PC-9 (cell line): Measurements from ENCODE around the gene SULT2A1. TPM values are rescaled to one million over a fixed set of nuclear protein-coding genes. Genes with fewer than 3 reads are reported as not detected.
"Not testable (repeated sequence)": the region's sequence is repeated elsewhere in the genome, so short reads cannot be mapped to it uniquely, and the experiment has no call there.

Source experiments
- BruUV-seq: library from RNA; stranded (reverse); fragments of 400-500 nt; replicated peaks from 2 replicates; lab custom pipeline; 2021; lab: Mats Ljungman, UMichigan
- CTCF ChIA-PET: fragments of 300-600 bp; sonication (Branson Sonifier 250); formaldehyde crosslinking; loops from one replicate; lab custom pipeline; 2022; ENCODE audit warnings: antibody characterized with exemption; lab: Charles Lee
- POLR2A ChIA-PET: fragments of 300-600 bp; sonication (Branson Sonifier 250); formaldehyde crosslinking; loops from one replicate; lab custom pipeline; 2022; ENCODE audit warnings: antibody characterized with exemption; ENCODE audit not compliant: unreplicated experiment; lab: Charles Lee
- DNase-seq, 2 experiments: peaks; one replicate each; pipeline versions ENCODE4 v3.0.0 to v3.0.0-alpha.2; 2015 to 2022; ENCODE audit warnings: mixed read lengths in 1 of 2
- H2AFZ ChIP-seq: fragments of 200-600 bp; sonication (generic); 2 replicates; pipeline ENCODE4 v1.8.1; 2017; ENCODE audit warnings: antibody characterized with exemption
- H3F3A ChIP-seq: fragments of 200-600 bp; sonication (generic); 2 replicates; pipeline ENCODE4 v1.8.1; 2017; ENCODE audit warnings: antibody characterized with exemption, mild to moderate bottlenecking, low read depth; ENCODE audit not compliant: insufficient read depth
- H3K27ac ChIP-seq: fragments of 200-600 bp; sonication (generic); 2 replicates; pipeline ENCODE4 v1.6.1; 2016; ENCODE audit warnings: mixed run types
- H3K27me3 ChIP-seq: fragments of 200-600 bp; sonication (generic); 2 replicates; pipeline ENCODE4 v1.6.1; 2016; ENCODE audit warnings: low read depth, mixed run types; ENCODE audit not compliant: insufficient read depth
- H3K36me3 ChIP-seq: fragments of 200-600 bp; sonication (generic); 2 replicates; pipeline ENCODE4 v1.6.1; 2016; ENCODE audit warnings: low read depth, mixed run types
- H3K4me1 ChIP-seq: fragments of 200-600 bp; sonication (generic); replicated peaks from 2 replicates; pipeline ENCODE4 v1.6.1; 2016; ENCODE audit warnings: mixed run types; ENCODE audit not compliant: insufficient read depth
- H3K4me2 ChIP-seq: fragments of 200-600 bp; sonication (generic); 2 replicates; pipeline ENCODE4 v1.6.1; 2017; ENCODE audit warnings: mixed run types
- H3K4me3 ChIP-seq: fragments of 200-600 bp; sonication (generic); 2 replicates; pipeline ENCODE4 v1.6.1; 2016; ENCODE audit warnings: mixed run types
- H3K79me2 ChIP-seq: fragments of 200-600 bp; sonication (generic); 2 replicates; pipeline ENCODE4 v1.6.1; 2017; ENCODE audit warnings: low read depth, mixed run types
- H3K9me2 ChIP-seq: fragments of 200-600 bp; sonication (generic); 2 replicates; pipeline ENCODE4 v1.8.1; 2017; ENCODE audit warnings: mild to moderate bottlenecking; ENCODE audit not compliant: insufficient read depth
- H3K9me3 ChIP-seq: fragments of 200-600 bp; sonication (generic); 2 replicates; pipeline ENCODE4 v1.8.1; 2016; ENCODE audit warnings: low read depth; ENCODE audit not compliant: insufficient read depth
- H4K20me1 ChIP-seq: fragments of 200-600 bp; sonication (generic); 2 replicates; pipeline ENCODE4 v1.8.1; 2017; ENCODE audit not compliant: insufficient read depth
- EZH2 ChIP-seq: fragments of 200-600 bp; sonication (generic); IDR thresholded peaks from 2 replicates; pipeline ENCODE4 v1.8.0; 2017; ENCODE audit warnings: antibody characterized with exemption, low read depth
- intact Hi-C: fragments of 100-400 bp; cut with micrococcal nuclease; formaldehyde crosslinking; loops from one replicate; pipeline ENCODE4 v1.10.0; 2022; ENCODE audit not compliant: unreplicated experiment
- total RNA-seq: library from RNA; stranded (reverse); gene quantifications from 2 replicates; pipeline ENCODE4 v1.2.3, GENCODE V29; 2021
- TF ChIP-seq, protein P1 (sequence below): fragments of 200-600 bp; sonication (generic); conservative IDR thresholded peaks from 2 replicates; pipeline ENCODE4 v1.6.1; 2017; ENCODE audit warnings: mixed run types, antibody characterized with exemption, mild to moderate bottlenecking, moderate library complexity

SULT2A1 gene
- total RNA-seq, 1 experiment from 2014 or later: not detected

DNA sequence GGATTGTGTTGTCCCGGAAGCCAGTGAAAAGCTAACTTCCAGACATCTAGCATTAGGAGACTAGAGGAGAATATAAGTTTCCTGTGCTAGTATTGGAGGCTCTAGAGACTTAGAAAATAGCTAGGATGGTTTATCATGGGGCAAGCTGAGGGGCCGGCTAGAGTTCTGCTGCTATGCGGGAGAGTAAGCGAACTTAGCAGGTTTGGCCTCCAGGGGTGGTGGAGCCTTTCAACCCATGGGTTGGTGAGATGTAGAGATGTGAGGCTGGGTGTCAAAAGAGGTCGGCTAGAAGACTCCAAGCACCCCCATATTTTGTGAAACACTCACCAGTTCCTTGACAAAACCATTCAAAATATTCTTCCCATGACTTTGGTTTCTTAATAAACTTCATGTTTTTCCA lies 4.4 kb downstream of the SULT2A1 start:
- H3K79me2 ChIP-seq: no peaks in the 10 kb centered on the region
- H3K4me2 ChIP-seq: no peak overlapping the region
- H3K4me3 ChIP-seq: no peak overlapping the region
- H3K4me1 ChIP-seq: no peaks in the 10 kb centered on the region
- POLR2A ChIA-PET: no interaction called here
- H2AFZ ChIP-seq: no peak overlapping the region
- 0 out of 2 replicates have a peak, but pooled peaks cover 6% of the 10 kb centered on the region for H3F3A ChIP-seq
- TF ChIP-seq, protein P1, sequence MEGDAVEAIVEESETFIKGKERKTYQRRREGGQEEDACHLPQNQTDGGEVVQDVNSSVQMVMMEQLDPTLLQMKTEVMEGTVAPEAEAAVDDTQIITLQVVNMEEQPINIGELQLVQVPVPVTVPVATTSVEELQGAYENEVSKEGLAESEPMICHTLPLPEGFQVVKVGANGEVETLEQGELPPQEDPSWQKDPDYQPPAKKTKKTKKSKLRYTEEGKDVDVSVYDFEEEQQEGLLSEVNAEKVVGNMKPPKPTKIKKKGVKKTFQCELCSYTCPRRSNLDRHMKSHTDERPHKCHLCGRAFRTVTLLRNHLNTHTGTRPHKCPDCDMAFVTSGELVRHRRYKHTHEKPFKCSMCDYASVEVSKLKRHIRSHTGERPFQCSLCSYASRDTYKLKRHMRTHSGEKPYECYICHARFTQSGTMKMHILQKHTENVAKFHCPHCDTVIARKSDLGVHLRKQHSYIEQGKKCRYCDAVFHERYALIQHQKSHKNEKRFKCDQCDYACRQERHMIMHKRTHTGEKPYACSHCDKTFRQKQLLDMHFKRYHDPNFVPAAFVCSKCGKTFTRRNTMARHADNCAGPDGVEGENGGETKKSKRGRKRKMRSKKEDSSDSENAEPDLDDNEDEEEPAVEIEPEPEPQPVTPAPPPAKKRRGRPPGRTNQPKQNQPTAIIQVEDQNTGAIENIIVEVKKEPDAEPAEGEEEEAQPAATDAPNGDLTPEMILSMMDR: no peak
- TF ChIP-seq EZH2: no peak
- no peaks in the 10 kb centered on the region for H3K9me2 ChIP-seq
- H3K27me3 ChIP-seq: peaks cover 85% of the 10 kb centered on the region
- CTCF ChIA-PET: no interaction called here
- no peaks in the 10 kb centered on the region for H3K36me3 ChIP-seq
- DNase-seq: no peak
- H3K27ac ChIP-seq: no peak overlapping the region
- no peaks in the 10 kb centered on the region for H4K20me1 ChIP-seq
- no TSS peak for BruUV-seq
- H3K9me3 ChIP-seq: no peaks in the 10 kb centered on the region
- intact Hi-C loops: no loop called here

GRCh38 chr19:47879385-47879784 lies 6.7 kb downstream of the SULT2A1 start:
- DNase-seq, H3K36me3 ChIP-seq, intact Hi-C loops, H3F3A ChIP-seq, H3K4me3 ChIP-seq, H3K9me3 ChIP-seq, H3K27ac ChIP-seq, H4K20me1 ChIP-seq, H3K79me2 ChIP-seq, H3K9me2 ChIP-seq, H3K4me1 ChIP-seq, BruUV-seq, H2AFZ ChIP-seq, POLR2A ChIA-PET, H3K4me2 ChIP-seq: not testable (repeated sequence)
- peaks cover 83% of the 10 kb centered on the region for H3K27me3 ChIP-seq
- CTCF ChIA-PET: interaction anchor here (0.5 kb wide), 1 partner anchor 531 kb away, joined by 4 read pairs; the partner anchor contains the start of gene DHX34

- intact Hi-C loops: no loop called here
Observed at GRCh38 chr19:47878906-47879305, 7.2 kb downstream of the SULT2A1 start.

More at GRCh38 chr19:47878906-47879305, 7.2 kb downstream of the SULT2A1 start:
- no peaks in the 10 kb centered on the region for H3K4me1 ChIP-seq
- ChIA-PET CTCF (interaction anchor here (0.5 kb wide), 1 partner anchor 530 kb away, joined by 4 read pairs; the partner anchor contains the start of gene DHX34), POLR2A (no interaction called here)
- H3K9me2 ChIP-seq: no peaks in the 10 kb centered on the region
- H2AFZ ChIP-seq: no peak overlapping the region
- no peaks in the 10 kb centered on the region for H3K36me3 ChIP-seq
- TF ChIP-seq, protein P1: no peak
- TF ChIP-seq EZH2: no peak
- H3K4me3 ChIP-seq: no peak overlapping the region
- H3K27ac ChIP-seq: no peak overlapping the region
- BruUV-seq: no TSS peak
- no peaks in the 10 kb centered on the region for H3K79me2 ChIP-seq
- no peak for DNase-seq
- no peak overlapping the region for H3K4me2 ChIP-seq
- no peaks in the 10 kb centered on the region for H3K9me3 ChIP-seq
- H3K27me3 ChIP-seq: peaks cover 87% of the 10 kb centered on the region
- no peaks in the 10 kb centered on the region for H4K20me1 ChIP-seq
- no peaks in the 10 kb centered on the region for H3F3A ChIP-seq
